Liver (tissue), 9 donors: ENCODE measurements around the gene BTF3. TPM values are rescaled to one million over a fixed set of nuclear protein-coding genes. Genes with fewer than 3 reads are reported as not detected.

Experiments used
- DNase-seq: peaks from one replicate; pipeline ENCODE4 v3.0.0-alpha.2; 2017; ENCODE audit warnings: low spot score
- H3K27ac ChIP-seq, 2 donors: one replicate each; pipeline ENCODE4 v1.7.0; 2013; ENCODE audit warnings: inconsistent platforms in 2 of 2, low read length in 2 of 2, control low read depth in 1 of 2, low read depth in 1 of 2, mild to moderate bottlenecking in 1 of 2
- H3K27me3 ChIP-seq, 4 donors: one replicate each; pipeline versions ENCODE4 v1.6.1 to v1.7.0; 2013; ENCODE audit warnings: low read length in 3 of 4, inconsistent platforms in 1 of 4, mild to moderate bottlenecking in 1 of 4, moderate library complexity in 1 of 4; ENCODE audit not compliant: control insufficient read depth in 4 of 4, insufficient read depth in 4 of 4
- H3K36me3 ChIP-seq, 4 donors: one replicate each; pipeline versions ENCODE4 v1.6.1 to v1.7.0; 2013; ENCODE audit warnings: low read length in 3 of 4, mild to moderate bottlenecking in 3 of 4, low read depth in 1 of 4, moderate library complexity in 1 of 4; ENCODE audit not compliant: control insufficient read depth in 4 of 4, insufficient read depth in 3 of 4
- H3K4me1 ChIP-seq, 4 donors: one replicate each; pipeline versions ENCODE4 v1.6.1 to v1.7.0; 2013; ENCODE audit warnings: low read length in 3 of 4, mild to moderate bottlenecking in 3 of 4, moderate library complexity in 1 of 4; ENCODE audit not compliant: control insufficient read depth in 4 of 4, insufficient read depth in 4 of 4
- H3K4me3 ChIP-seq, 3 donors: one replicate each; pipeline versions ENCODE4 v1.6.1 to v1.7.0; 2013; ENCODE audit warnings: low read length in 3 of 3, control low read depth in 1 of 3, low read depth in 1 of 3, mild to moderate bottlenecking in 1 of 3
- H3K9ac ChIP-seq, 2 donors: one replicate each; pipeline ENCODE4 v1.7.0; 2013; ENCODE audit warnings: low read length in 2 of 2, mild to moderate bottlenecking in 2 of 2, moderate library complexity in 2 of 2, control low read depth in 1 of 2, low read depth in 1 of 2
- H3K9me3 ChIP-seq, 4 donors: one replicate each; pipeline versions ENCODE4 v1.6.1 to v1.7.0; 2013; ENCODE audit warnings: low read length in 3 of 4; ENCODE audit not compliant: control insufficient read depth in 4 of 4
- FOXA1 ChIP-seq: IDR thresholded peaks from 2 replicates; pipeline ENCODE4 v1.6.1; 2016; ENCODE audit warnings: antibody characterized with exemption
- FOXA2 ChIP-seq: IDR thresholded peaks from 2 replicates; pipeline ENCODE4 v1.6.1; 2016; ENCODE audit warnings: antibody characterized with exemption
- GABPA ChIP-seq, 2 donors: IDR thresholded peaks in 1 of 2; conservative IDR thresholded peaks in 1 of 2; 2 replicates each; pipeline ENCODE4 v1.6.1; 2016; ENCODE audit warnings: antibody characterized with exemption in 2 of 2, mild to moderate bottlenecking in 1 of 2, moderate library complexity in 1 of 2
- HNF4A ChIP-seq, 2 donors: conservative IDR thresholded peaks; 2 replicates each; pipeline ENCODE4 v1.6.1; 2016; ENCODE audit warnings: antibody characterized with exemption in 2 of 2, mild to moderate bottlenecking in 2 of 2
- HNF4G ChIP-seq: IDR thresholded peaks from 2 replicates; pipeline ENCODE4 v1.6.1; 2016; ENCODE audit warnings: antibody characterized with exemption
- JUND ChIP-seq, 2 donors: IDR thresholded peaks; 2 replicates each; pipeline ENCODE4 v1.6.1; 2016; ENCODE audit warnings: antibody characterized with exemption in 2 of 2
- NR2F2 ChIP-seq: IDR thresholded peaks from 2 replicates; pipeline ENCODE4 v1.6.1; 2016; ENCODE audit warnings: antibody characterized with exemption
- RXRA ChIP-seq, 2 donors: IDR thresholded peaks; 2 replicates each; pipeline ENCODE4 v1.6.1; 2017 to 2018; ENCODE audit warnings: antibody characterized with exemption in 2 of 2, mild to moderate bottlenecking in 1 of 2
- TAF1 ChIP-seq: conservative IDR thresholded peaks from 2 replicates; pipeline ENCODE4 v1.6.1; 2016; ENCODE audit warnings: antibody characterized with exemption, mild to moderate bottlenecking
- YY1 ChIP-seq: IDR thresholded peaks from 2 replicates; pipeline ENCODE4 v1.6.1; 2016; ENCODE audit warnings: antibody characterized with exemption, mild to moderate bottlenecking
- WGBS: extraction: QIAGEN DNeasy Blood & Tissue Kit; methylation state at CpG from one replicate; pipeline ENCODE4 v1.1.7; 2013; 5-methylcytosine and 5-hydroxymethylcytosine counted together
- polyA plus RNA-seq, 2 donors: library from polyadenylated mRNA; stranded (reverse) in 1 of 2; unstranded in 1 of 2; fragments of 200-250 nt in 1 of 2; fragments of >200 nt in 1 of 2; fragmentation: Nextera tagmentation in 1 of 2; extraction: Ambion mirVana in 1 of 2; gene quantifications; one replicate each; pipeline versions ENCODE4 v1.2.1 to v1.2.3, GENCODE V29; 2013 to 2015
- total RNA-seq, 2 donors: library from RNA; depleted of rRNA; stranded (reverse); fragments of >200 nt; gene quantifications; one replicate each; pipeline ENCODE4 v1.2.3, GENCODE V29; 2014
- TF ChIP-seq, protein P1 (sequence below): IDR thresholded peaks from 2 replicates; pipeline ENCODE4 v1.6.1; 2016; ENCODE audit warnings: antibody characterized with exemption
- TF ChIP-seq, protein P2 (sequence below): IDR thresholded peaks from 2 replicates; pipeline ENCODE4 v1.6.1; 2016; ENCODE audit warnings: antibody characterized with exemption
- TF ChIP-seq, protein P3 (sequence below): IDR thresholded peaks from 2 replicates; pipeline ENCODE4 v1.6.1; 2016; ENCODE audit warnings: antibody characterized with exemption
- TF ChIP-seq, protein P4 (sequence below): fragments of 150-350 bp; IDR thresholded peaks from 2 replicates; pipeline ENCODE4 v1.5.1; 2017; ENCODE audit warnings: improper control_type of control experiment, low read depth, low read length; ENCODE audit not compliant: missing input control
- TF ChIP-seq, protein P5 (sequence below): IDR thresholded peaks from 2 replicates; pipeline ENCODE4 v1.6.1; 2016; ENCODE audit warnings: antibody characterized with exemption, mild to moderate bottlenecking
- donor health status: healthy.
- donor health status: healthy.
- donor health status: healthy.
- donor health status: healthy.
- donor health status: healthy.

Gene BTF3
- total and polyA plus RNA-seq, 4 donors, result 97.5 to 246 (median 213) TPM

DNA sequence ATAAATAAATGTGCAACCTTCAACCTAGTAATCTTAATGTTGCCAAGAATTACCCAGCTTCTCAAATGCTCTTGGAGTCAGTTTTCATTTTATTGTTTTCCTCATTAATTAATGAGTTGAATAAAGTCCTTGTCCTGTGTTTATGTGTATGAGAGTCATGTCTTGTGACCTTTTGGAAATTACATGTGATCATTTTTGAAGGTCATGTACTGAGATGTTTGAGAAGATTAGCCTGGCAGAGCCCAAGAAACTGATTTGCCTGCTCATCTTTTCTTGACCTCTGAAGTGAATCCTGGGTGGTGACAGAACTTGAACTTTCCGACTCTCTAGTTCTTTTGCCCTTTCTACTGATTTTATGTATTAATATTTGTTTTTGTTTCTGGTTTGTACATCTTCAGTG, 51.8 kb downstream of the BTF3 start:
- no peak for DNase-seq
- H3K27ac ChIP-seq, result no peak overlapping the region
- H3K9ac ChIP-seq, result no peak overlapping the region
- WGBS, result 89% methylated on average over 1 of the region's 1 CpG
- TF ChIP-seq TAF1 (no peak), RXRA (IDR thresholded peaks at IDR 0.05) (no peak), JUND (IDR thresholded peaks at IDR 0.05) (no peak), HNF4A (conservative IDR thresholded peaks at IDR 0.05) (no peak), NR2F2 (no peak), FOXA2 (no peak), FOXA1 (no peak), YY1 (no peak), GABPA (IDR thresholded peaks at IDR 0.05 in 1 of 2, conservative IDR thresholded peaks at IDR 0.05 in 1 of 2) (no peak)
- TF ChIP-seq, protein P1, sequence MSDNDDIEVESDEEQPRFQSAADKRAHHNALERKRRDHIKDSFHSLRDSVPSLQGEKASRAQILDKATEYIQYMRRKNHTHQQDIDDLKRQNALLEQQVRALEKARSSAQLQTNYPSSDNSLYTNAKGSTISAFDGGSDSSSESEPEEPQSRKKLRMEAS, result no peak
- TF ChIP-seq, protein P2, sequence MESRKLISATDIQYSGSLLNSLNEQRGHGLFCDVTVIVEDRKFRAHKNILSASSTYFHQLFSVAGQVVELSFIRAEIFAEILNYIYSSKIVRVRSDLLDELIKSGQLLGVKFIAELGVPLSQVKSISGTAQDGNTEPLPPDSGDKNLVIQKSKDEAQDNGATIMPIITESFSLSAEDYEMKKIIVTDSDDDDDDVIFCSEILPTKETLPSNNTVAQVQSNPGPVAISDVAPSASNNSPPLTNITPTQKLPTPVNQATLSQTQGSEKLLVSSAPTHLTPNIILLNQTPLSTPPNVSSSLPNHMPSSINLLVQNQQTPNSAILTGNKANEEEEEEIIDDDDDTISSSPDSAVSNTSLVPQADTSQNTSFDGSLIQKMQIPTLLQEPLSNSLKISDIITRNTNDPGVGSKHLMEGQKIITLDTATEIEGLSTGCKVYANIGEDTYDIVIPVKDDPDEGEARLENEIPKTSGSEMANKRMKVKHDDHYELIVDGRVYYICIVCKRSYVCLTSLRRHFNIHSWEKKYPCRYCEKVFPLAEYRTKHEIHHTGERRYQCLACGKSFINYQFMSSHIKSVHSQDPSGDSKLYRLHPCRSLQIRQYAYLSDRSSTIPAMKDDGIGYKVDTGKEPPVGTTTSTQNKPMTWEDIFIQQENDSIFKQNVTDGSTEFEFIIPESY, result no peak
- no peaks in the 10 kb centered on the region for H3K9me3 ChIP-seq
- no peaks in the 10 kb centered on the region for H3K27me3 ChIP-seq
- H3K36me3 ChIP-seq, result peaks cover 0 to 22% (median 22%) of the 10 kb centered on the region in 4 donors
- H3K4me3 ChIP-seq, result no peak overlapping the region
- no peaks in the 10 kb centered on the region for H3K4me1 ChIP-seq

DNA sequence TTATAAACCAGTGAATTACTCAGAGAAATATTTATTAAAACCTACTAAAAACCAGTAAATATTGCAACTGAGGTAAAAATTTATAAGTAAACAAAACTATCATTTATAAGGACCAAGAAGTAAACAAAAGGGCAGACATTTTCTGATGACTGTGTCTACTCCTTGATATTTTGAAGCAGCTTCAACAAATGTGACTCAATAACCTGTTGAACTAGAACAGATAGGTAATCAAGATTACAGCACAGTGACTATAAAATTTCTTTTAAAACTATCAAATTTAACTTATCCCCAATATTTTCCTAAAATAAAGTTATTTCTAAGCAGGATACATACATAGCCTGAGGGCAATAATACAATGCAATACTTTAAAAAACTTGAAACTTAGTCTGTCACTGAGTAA, 54.4 kb downstream of the BTF3 start:
- DNase-seq, result no peak
- TF ChIP-seq, protein P3, sequence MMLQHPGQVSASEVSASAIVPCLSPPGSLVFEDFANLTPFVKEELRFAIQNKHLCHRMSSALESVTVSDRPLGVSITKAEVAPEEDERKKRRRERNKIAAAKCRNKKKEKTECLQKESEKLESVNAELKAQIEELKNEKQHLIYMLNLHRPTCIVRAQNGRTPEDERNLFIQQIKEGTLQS, result no peak
- TF ChIP-seq HNF4G, result no peak
- no peak for TF ChIP-seq FOXA1
- TF ChIP-seq, protein P4, sequence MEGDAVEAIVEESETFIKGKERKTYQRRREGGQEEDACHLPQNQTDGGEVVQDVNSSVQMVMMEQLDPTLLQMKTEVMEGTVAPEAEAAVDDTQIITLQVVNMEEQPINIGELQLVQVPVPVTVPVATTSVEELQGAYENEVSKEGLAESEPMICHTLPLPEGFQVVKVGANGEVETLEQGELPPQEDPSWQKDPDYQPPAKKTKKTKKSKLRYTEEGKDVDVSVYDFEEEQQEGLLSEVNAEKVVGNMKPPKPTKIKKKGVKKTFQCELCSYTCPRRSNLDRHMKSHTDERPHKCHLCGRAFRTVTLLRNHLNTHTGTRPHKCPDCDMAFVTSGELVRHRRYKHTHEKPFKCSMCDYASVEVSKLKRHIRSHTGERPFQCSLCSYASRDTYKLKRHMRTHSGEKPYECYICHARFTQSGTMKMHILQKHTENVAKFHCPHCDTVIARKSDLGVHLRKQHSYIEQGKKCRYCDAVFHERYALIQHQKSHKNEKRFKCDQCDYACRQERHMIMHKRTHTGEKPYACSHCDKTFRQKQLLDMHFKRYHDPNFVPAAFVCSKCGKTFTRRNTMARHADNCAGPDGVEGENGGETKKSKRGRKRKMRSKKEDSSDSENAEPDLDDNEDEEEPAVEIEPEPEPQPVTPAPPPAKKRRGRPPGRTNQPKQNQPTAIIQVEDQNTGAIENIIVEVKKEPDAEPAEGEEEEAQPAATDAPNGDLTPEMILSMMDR, result no peak
- TF ChIP-seq, protein P5, sequence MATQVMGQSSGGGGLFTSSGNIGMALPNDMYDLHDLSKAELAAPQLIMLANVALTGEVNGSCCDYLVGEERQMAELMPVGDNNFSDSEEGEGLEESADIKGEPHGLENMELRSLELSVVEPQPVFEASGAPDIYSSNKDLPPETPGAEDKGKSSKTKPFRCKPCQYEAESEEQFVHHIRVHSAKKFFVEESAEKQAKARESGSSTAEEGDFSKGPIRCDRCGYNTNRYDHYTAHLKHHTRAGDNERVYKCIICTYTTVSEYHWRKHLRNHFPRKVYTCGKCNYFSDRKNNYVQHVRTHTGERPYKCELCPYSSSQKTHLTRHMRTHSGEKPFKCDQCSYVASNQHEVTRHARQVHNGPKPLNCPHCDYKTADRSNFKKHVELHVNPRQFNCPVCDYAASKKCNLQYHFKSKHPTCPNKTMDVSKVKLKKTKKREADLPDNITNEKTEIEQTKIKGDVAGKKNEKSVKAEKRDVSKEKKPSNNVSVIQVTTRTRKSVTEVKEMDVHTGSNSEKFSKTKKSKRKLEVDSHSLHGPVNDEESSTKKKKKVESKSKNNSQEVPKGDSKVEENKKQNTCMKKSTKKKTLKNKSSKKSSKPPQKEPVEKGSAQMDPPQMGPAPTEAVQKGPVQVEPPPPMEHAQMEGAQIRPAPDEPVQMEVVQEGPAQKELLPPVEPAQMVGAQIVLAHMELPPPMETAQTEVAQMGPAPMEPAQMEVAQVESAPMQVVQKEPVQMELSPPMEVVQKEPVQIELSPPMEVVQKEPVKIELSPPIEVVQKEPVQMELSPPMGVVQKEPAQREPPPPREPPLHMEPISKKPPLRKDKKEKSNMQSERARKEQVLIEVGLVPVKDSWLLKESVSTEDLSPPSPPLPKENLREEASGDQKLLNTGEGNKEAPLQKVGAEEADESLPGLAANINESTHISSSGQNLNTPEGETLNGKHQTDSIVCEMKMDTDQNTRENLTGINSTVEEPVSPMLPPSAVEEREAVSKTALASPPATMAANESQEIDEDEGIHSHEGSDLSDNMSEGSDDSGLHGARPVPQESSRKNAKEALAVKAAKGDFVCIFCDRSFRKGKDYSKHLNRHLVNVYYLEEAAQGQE, result no peak
- Histone ChIP-seq H3K27ac (no peak overlapping the region), H3K4me1 (no peaks in the 10 kb centered on the region), H3K4me3 (no peak overlapping the region), H3K9me3 (no peaks in the 10 kb centered on the region), H3K27me3 (no peaks in the 10 kb centered on the region), H3K36me3 (peaks cover 0 to 41% (median 32%) of the 10 kb centered on the region in 4 donors), H3K9ac (no peak overlapping the region)

Other genes starting within 250 kb of the BTF3 start
- not detected for gene FOXD1, start 49.7 kb upstream of the BTF3 start, total RNA-seq
- gene FOXD1, start 49.7 kb upstream of the BTF3 start, polyA plus RNA-seq, result not detected
- 10 to 100 TPM; 12.9 to 17.0 TPM for gene ANKRA2, start 67.2 kb downstream of the BTF3 start, total RNA-seq
- 10 to 100 TPM in 1 of 2 donors, 1 to 10 TPM in 1; 5.9 to 16.2 TPM for gene ANKRA2, start 67.2 kb downstream of the BTF3 start, polyA plus RNA-seq
- gene UTP15, start 67.3 kb downstream of the BTF3 start, total RNA-seq, result 10 to 100 TPM in 1 of 2 donors, 1 to 10 TPM in 1; 7.0 to 18.1 TPM
- gene UTP15, start 67.3 kb downstream of the BTF3 start, polyA plus RNA-seq, result 1 to 10 TPM; 3.5 to 3.8 TPM
- 10 to 100 TPM in 1 of 2 donors, 1 to 10 TPM in 1; 2.5 to 13.9 TPM for gene ARHGEF28, start 127.8 kb downstream of the BTF3 start, total RNA-seq
- 1 to 10 TPM; 1.6 to 4.8 TPM for gene ARHGEF28, start 127.8 kb downstream of the BTF3 start, polyA plus RNA-seq